ENCODE data around the gene ZFP69.
A peak's percentile ranks its signal among the peaks of the same experiment; 100 is the strongest.

The ZFP69 gene

GRCh38 chr1:40507973-40508372 lies 30.9 kb downstream of the ZFP69 start:
- FAIRE-seq (no peak), DNase-seq (ENCODE audit: insufficient read length, low spot score) (no peak)

GRCh38 chr1:40508375-40509341 lies 31.6 kb downstream of the ZFP69 start, which contains the start of gene EXO5:
TSS of gene EXO5 (plus strand) at chr1:40508767. CDS start at chr1:40514545, 5,778 bp downstream.
- peak; percentile 69 for DNase-seq (ENCODE audit: insufficient read length, low spot score)
- FAIRE-seq: peak; percentile 49

GRCh38 chr1:40519517-40519916 lies 42.4 kb downstream of the ZFP69 start:
- DNase-seq (ENCODE audit: insufficient read length, low spot score) (no peak), FAIRE-seq (no peak)

- FAIRE-seq: no peak
- no peak for DNase-seq (ENCODE audit: insufficient read length, low spot score)
These were observed 53.8 kb downstream of the ZFP69 start for GRCh38 chr1:40530735-40531380.

GRCh38 chr1:40531381-40532061 lies 54.4 kb downstream of the ZFP69 start, which contains the start of gene ZNF684:
TSS of gene ZNF684 (plus strand) at chr1:40531637. CDS start at chr1:40533167, 1,530 bp downstream.
- DNase-seq (ENCODE audit: insufficient read length, low spot score) (peak; percentile 95), FAIRE-seq (peak; percentile 73)

GRCh38 chr1:40532062-40532389 lies 54.9 kb downstream of the ZFP69 start:
- DNase-seq (ENCODE audit: insufficient read length, low spot score) (no peak), FAIRE-seq (no peak)

- DNase-seq (ENCODE audit: insufficient read length, low spot score): peak; percentile 51
- FAIRE-seq: no peak
These were observed 55.8 kb downstream of the ZFP69 start for GRCh38 chr1:40532844-40533424.

- no peak for FAIRE-seq
- no peak for DNase-seq (ENCODE audit: insufficient read length, low spot score)
These were observed 57.5 kb downstream of the ZFP69 start for GRCh38 chr1:40534589-40534988.

- FAIRE-seq (no peak), DNase-seq (ENCODE audit: insufficient read length, low spot score) (no peak)
These were observed 58.6 kb downstream of the ZFP69 start for GRCh38 chr1:40535732-40536131.

- no peak for FAIRE-seq
- no peak for DNase-seq (ENCODE audit: insufficient read length, low spot score)
These were observed 62.2 kb downstream of the ZFP69 start for GRCh38 chr1:40539338-40539737.
